SK-N-SH (cell line): ENCODE measurements around the gene RBBP8. TPM values are rescaled to one million over a fixed set of nuclear protein-coding genes. Genes with fewer than 3 reads are reported as not detected.

ENCODE experiments used
- CTCF ChIA-PET: fragments of 300-600, 350-600 bp; formaldehyde crosslinking; extraction: SDS; loops from one replicate; lab custom pipeline; 2021; lab: Yijun Ruan, JAX
- POLR2A ChIA-PET: fragments of 350-600 bp; sonication (Branson Sonifier 250); formaldehyde crosslinking; extraction: SDS; loops from one replicate; lab custom pipeline; 2020; ENCODE audit warnings: antibody characterized with exemption, inconsistent platforms; lab: Yijun Ruan, JAX
- DNase-seq: peaks from one replicate; pipeline ENCODE4 v3.0.0; 2012
- H2AFZ ChIP-seq: fragments of 200-600 bp; sonication (generic); 2 replicates; pipeline ENCODE4 v1.8.1; 2016; ENCODE audit warnings: antibody characterized with exemption, mild to moderate bottlenecking, low read depth
- H3F3A ChIP-seq: fragments of 200-600 bp; sonication (generic); replicated peaks from 2 replicates; pipeline ENCODE3; 2016; ENCODE audit warnings: antibody characterized with exemption, mild to moderate bottlenecking; ENCODE audit not compliant: insufficient read depth
- H3K27ac ChIP-seq, 2 experiments: fragments of 200-500 bp in 1 of 2; fragments of 200-600 bp in 1 of 2; sonication (Bioruptor generic) in 1 of 2; sonication (generic), shearing (Covaris generic) in 1 of 2; 2 replicates each; pipeline versions ENCODE4 v1.5.1 to v1.6.1; 2014 to 2016; ENCODE audit warnings: low read depth in 2 of 2, inconsistent platforms in 1 of 2, low read length in 1 of 2, mild to moderate bottlenecking in 1 of 2, mixed read lengths in 1 of 2
- H3K27me3 ChIP-seq: fragments of 200-600 bp; sonication (generic), shearing (Covaris generic); 2 replicates; pipeline ENCODE4 v1.6.1; 2016; ENCODE audit warnings: mixed run types; ENCODE audit not compliant: insufficient read depth
- H3K36me3 ChIP-seq, 2 experiments: fragments of 200-500 bp in 1 of 2; fragments of 200-600 bp in 1 of 2; sonication (Bioruptor generic) in 1 of 2; sonication (generic) in 1 of 2; replicated peaks in 1 of 2; 2 replicates each; pipeline versions ENCODE3 to v1.5.1; 2014 to 2016; ENCODE audit warnings: low read length in 1 of 2, mild to moderate bottlenecking in 1 of 2; ENCODE audit not compliant: insufficient read depth in 2 of 2, control insufficient read depth in 1 of 2
- H3K4me1 ChIP-seq, 2 experiments: fragments of 200-500 bp in 1 of 2; fragments of 200-600 bp in 1 of 2; sonication (Bioruptor generic) in 1 of 2; sonication (generic), shearing (Covaris generic) in 1 of 2; 2 replicates each; pipeline versions ENCODE4 v1.5.1 to v1.6.1; 2014 to 2016; ENCODE audit warnings: low read depth in 1 of 2, low read length in 1 of 2, mixed run types in 1 of 2; ENCODE audit not compliant: insufficient read depth in 2 of 2, control insufficient read depth in 1 of 2
- H3K4me2 ChIP-seq: fragments of 200-600 bp; sonication (generic), shearing (Covaris generic); 2 replicates; pipeline ENCODE4 v1.6.1; 2017; ENCODE audit warnings: mixed run types
- H3K4me3 ChIP-seq, 2 experiments: fragments of 200-500 bp in 1 of 2; fragments of 200-600 bp in 1 of 2; sonication (Bioruptor generic) in 1 of 2; sonication (generic), shearing (Covaris generic) in 1 of 2; 2 replicates each; pipeline versions ENCODE4 v1.5.1 to v1.8.1; 2014 to 2016; ENCODE audit warnings: low read depth in 2 of 2, inconsistent platforms in 1 of 2, low read length in 1 of 2, mild to moderate bottlenecking in 1 of 2, mixed read lengths in 1 of 2, moderate library complexity in 1 of 2
- H3K79me2 ChIP-seq: fragments of 200-600 bp; sonication (generic); 2 replicates; pipeline ENCODE4 v1.8.1; 2017; ENCODE audit warnings: mild to moderate bottlenecking; ENCODE audit not compliant: insufficient read depth
- H3K9ac ChIP-seq: fragments of 200-600 bp; sonication (generic); 2 replicates; pipeline ENCODE4 v1.6.1; 2017; ENCODE audit warnings: mixed run types
- H3K9me2 ChIP-seq: fragments of 200-600 bp; sonication (generic); 2 replicates; pipeline ENCODE4 v1.6.1; 2017; ENCODE audit warnings: mixed run types
- H3K9me3 ChIP-seq: fragments of 200-600 bp; sonication (generic); 2 replicates; pipeline ENCODE4 v1.6.1; 2017; ENCODE audit warnings: mixed run types, mild to moderate bottlenecking, moderate library complexity
- H4K20me1 ChIP-seq: fragments of 200-600 bp; sonication (generic); 2 replicates; pipeline ENCODE4 v1.6.1; 2017; ENCODE audit warnings: mild to moderate bottlenecking, mixed run types; ENCODE audit not compliant: insufficient read depth
- EP300 ChIP-seq, 2 experiments: IDR thresholded peaks; 2 replicates each; pipeline versions ENCODE4 v1.4.0 to v1.6.1; 2012; ENCODE audit warnings: borderline replicate concordance in 1 of 2, low read depth in 1 of 2, low read length in 1 of 2
- EZH2phosphoT487 ChIP-seq: fragments of 200-600 bp; sonication (generic); IDR thresholded peaks from 2 replicates; pipeline ENCODE4 v1.6.1; 2017; ENCODE audit warnings: low read depth, mixed run types, mild to moderate bottlenecking, antibody characterized with exemption, moderate library complexity, borderline replicate concordance
- GABPA ChIP-seq: IDR thresholded peaks from 2 replicates; pipeline ENCODE4 v1.4.0; 2012; ENCODE audit warnings: low read depth, mild to moderate bottlenecking
- GATA2 ChIP-seq: sonication (generic); formaldehyde crosslinking; IDR thresholded peaks from 2 replicates; pipeline ENCODE4 v1.5.0; 2020; ENCODE audit warnings: mild to moderate bottlenecking, missing genetic modification reagents
- MEF2A ChIP-seq: IDR thresholded peaks from 2 replicates; pipeline ENCODE4 v1.4.0; 2012; ENCODE audit warnings: low read depth, borderline replicate concordance
- MXI1 ChIP-seq: IDR thresholded peaks from 2 replicates; pipeline ENCODE4 v1.6.1; 2012; ENCODE audit warnings: mild to moderate bottlenecking, low read depth, low read length, improper control_type of control experiment
- NFIC ChIP-seq: IDR thresholded peaks from 2 replicates; pipeline ENCODE4 v1.4.0; 2012; ENCODE audit warnings: borderline replicate concordance
- NRF1 ChIP-seq: IDR thresholded peaks from 2 replicates; pipeline ENCODE4 v1.6.1; 2012; ENCODE audit warnings: low read depth, mild to moderate bottlenecking, low read length
- PBX3 ChIP-seq: IDR thresholded peaks from 2 replicates; pipeline ENCODE4; 2012
- RAD21 ChIP-seq: IDR thresholded peaks from 2 replicates; pipeline ENCODE4 v1.6.1; 2012; ENCODE audit warnings: mild to moderate bottlenecking, low read length
- RCOR1 ChIP-seq: fragments of 150-350 bp; IDR thresholded peaks from 2 replicates; pipeline ENCODE4 v1.6.1; 2017; ENCODE audit warnings: antibody characterized with exemption, low read length
- SIN3A ChIP-seq: IDR thresholded peaks from 2 replicates; pipeline ENCODE4 v1.6.1; 2012; ENCODE audit warnings: low read depth, mild to moderate bottlenecking, low read length, moderate library complexity, borderline replicate concordance
- TAF1 ChIP-seq: IDR thresholded peaks from 2 replicates; pipeline ENCODE4 v1.6.1; 2012; ENCODE audit warnings: low read depth, mild to moderate bottlenecking, low read length, moderate library complexity, borderline replicate concordance
- USF1 ChIP-seq: IDR thresholded peaks from 2 replicates; pipeline ENCODE4 v1.4.0; 2012; ENCODE audit warnings: low read depth, borderline replicate concordance
- USF2 ChIP-seq: fragments of 150-350 bp; IDR thresholded peaks from 2 replicates; pipeline ENCODE4 v1.6.1; 2017; ENCODE audit warnings: antibody characterized with exemption, low read length, low read depth, borderline replicate concordance
- YY1 ChIP-seq: IDR thresholded peaks from 2 replicates; pipeline ENCODE4 v1.4.0; 2012; ENCODE audit warnings: low read depth, mild to moderate bottlenecking
- WGBS: methylation state at CpG from one replicate; pipeline ENCODE4 v1.1.6; 2017; ENCODE audit warnings: low lambda C conversion rate; 5-methylcytosine and 5-hydroxymethylcytosine counted together
- polyA plus RNA-seq, 3 experiments: library from polyadenylated mRNA; depleted of rRNA; stranded (reverse); fragments of >200 nt; gene quantifications; 2 replicates each; pipeline ENCODE4 v1.2.3, GENCODE V29; 2012
- TF ChIP-seq, protein P1 (sequence below): fragments of 200-600 bp; sonication (generic); IDR thresholded peaks from 2 replicates; pipeline ENCODE4 v1.6.1; 2017; ENCODE audit warnings: antibody characterized with exemption, mild to moderate bottlenecking, moderate library complexity
- TF ChIP-seq, protein P2 (sequence below): IDR thresholded peaks from 2 replicates; pipeline ENCODE4 v1.6.1; 2012; ENCODE audit warnings: mild to moderate bottlenecking, low read depth, low read length, moderate library complexity

Gene RBBP8
- polyA plus RNA-seq, 1 of the 3 experiments (the other 2 are of a cell fraction): 9.6 TPM

- CTCF ChIA-PET: interaction anchor here (1.1 to 1.3 kb wide), 2 partner anchors 11 to 19 kb away, joined by 3 to 5 read pairs; no protein-coding TSS in a partner anchor
- Histone ChIP-seq H2AFZ (peak overlapping the region; percentile 48; the same call in 1 of the 2 replicates), H3K27me3 (no peaks in the 10 kb centered on the region), H3K27ac (peak overlapping the region in 1 of 2 experiments; percentile 12; a peak in 1 of 4 replicates), H3K4me2 (no peak overlapping the region), H3K9me2 (no peaks in the 10 kb centered on the region; the same call in 1 of the 2 replicates), H3K79me2 (no peaks in the 10 kb centered on the region), H3K9me3 (no peaks in the 10 kb centered on the region), H3K36me3 (peaks cover 3 to 7% of the 10 kb centered on the region in 2 experiments), H3K9ac (no peak overlapping the region), H3K4me3 (no peak overlapping the region), H3K4me1 (no peaks in the 10 kb centered on the region; a peak in 1 of 4 replicates), H4K20me1 (no peaks in the 10 kb centered on the region), H3F3A (peaks cover under 1% of the 10 kb centered on the region)
- no peak for DNase-seq
- TF ChIP-seq, protein P1, sequence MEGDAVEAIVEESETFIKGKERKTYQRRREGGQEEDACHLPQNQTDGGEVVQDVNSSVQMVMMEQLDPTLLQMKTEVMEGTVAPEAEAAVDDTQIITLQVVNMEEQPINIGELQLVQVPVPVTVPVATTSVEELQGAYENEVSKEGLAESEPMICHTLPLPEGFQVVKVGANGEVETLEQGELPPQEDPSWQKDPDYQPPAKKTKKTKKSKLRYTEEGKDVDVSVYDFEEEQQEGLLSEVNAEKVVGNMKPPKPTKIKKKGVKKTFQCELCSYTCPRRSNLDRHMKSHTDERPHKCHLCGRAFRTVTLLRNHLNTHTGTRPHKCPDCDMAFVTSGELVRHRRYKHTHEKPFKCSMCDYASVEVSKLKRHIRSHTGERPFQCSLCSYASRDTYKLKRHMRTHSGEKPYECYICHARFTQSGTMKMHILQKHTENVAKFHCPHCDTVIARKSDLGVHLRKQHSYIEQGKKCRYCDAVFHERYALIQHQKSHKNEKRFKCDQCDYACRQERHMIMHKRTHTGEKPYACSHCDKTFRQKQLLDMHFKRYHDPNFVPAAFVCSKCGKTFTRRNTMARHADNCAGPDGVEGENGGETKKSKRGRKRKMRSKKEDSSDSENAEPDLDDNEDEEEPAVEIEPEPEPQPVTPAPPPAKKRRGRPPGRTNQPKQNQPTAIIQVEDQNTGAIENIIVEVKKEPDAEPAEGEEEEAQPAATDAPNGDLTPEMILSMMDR: no peak
- TF ChIP-seq EZH2phosphoT487: no peak
- no peak for TF ChIP-seq EP300 (IDR thresholded peaks at IDR 0.05; ENCODE audit: borderline replicate concordance in 1 of 2, low read depth in 1 of 2, low read length in 1 of 2)
- TF ChIP-seq USF2: no peak
- no peak for TF ChIP-seq NRF1
- no peak for TF ChIP-seq RCOR1
- no peak for TF ChIP-seq MEF2A
- no peak for TF ChIP-seq TAF1
- TF ChIP-seq GATA2 (CRISPR knock-in tag): no peak
- TF ChIP-seq GABPA: no peak
- TF ChIP-seq MXI1: no peak
- TF ChIP-seq NFIC: no peak
- no peak for TF ChIP-seq USF1
- TF ChIP-seq PBX3: no peak
- TF ChIP-seq, protein P2, sequence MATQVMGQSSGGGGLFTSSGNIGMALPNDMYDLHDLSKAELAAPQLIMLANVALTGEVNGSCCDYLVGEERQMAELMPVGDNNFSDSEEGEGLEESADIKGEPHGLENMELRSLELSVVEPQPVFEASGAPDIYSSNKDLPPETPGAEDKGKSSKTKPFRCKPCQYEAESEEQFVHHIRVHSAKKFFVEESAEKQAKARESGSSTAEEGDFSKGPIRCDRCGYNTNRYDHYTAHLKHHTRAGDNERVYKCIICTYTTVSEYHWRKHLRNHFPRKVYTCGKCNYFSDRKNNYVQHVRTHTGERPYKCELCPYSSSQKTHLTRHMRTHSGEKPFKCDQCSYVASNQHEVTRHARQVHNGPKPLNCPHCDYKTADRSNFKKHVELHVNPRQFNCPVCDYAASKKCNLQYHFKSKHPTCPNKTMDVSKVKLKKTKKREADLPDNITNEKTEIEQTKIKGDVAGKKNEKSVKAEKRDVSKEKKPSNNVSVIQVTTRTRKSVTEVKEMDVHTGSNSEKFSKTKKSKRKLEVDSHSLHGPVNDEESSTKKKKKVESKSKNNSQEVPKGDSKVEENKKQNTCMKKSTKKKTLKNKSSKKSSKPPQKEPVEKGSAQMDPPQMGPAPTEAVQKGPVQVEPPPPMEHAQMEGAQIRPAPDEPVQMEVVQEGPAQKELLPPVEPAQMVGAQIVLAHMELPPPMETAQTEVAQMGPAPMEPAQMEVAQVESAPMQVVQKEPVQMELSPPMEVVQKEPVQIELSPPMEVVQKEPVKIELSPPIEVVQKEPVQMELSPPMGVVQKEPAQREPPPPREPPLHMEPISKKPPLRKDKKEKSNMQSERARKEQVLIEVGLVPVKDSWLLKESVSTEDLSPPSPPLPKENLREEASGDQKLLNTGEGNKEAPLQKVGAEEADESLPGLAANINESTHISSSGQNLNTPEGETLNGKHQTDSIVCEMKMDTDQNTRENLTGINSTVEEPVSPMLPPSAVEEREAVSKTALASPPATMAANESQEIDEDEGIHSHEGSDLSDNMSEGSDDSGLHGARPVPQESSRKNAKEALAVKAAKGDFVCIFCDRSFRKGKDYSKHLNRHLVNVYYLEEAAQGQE: no peak
- no peak for TF ChIP-seq RAD21
- no peak for TF ChIP-seq YY1
- no peak for TF ChIP-seq SIN3A
- WGBS: 67% methylated on average over 3 of the region's 3 CpGs
- POLR2A ChIA-PET: no interaction called here
Observed at GRCh38 chr18:22964116-22964515, 31.0 kb downstream of the RBBP8 start.
